ENCODE measurements around the gene TERF2IP. TPM values are rescaled to one million over a fixed set of nuclear protein-coding genes. Genes with fewer than 3 reads are reported as not detected.

The TERF2IP gene
- polyA plus RNA-seq, 1 donor (not counting 4 experiments of a cell fraction or from before 2014, with no cell fraction given): 24.4 TPM

GRCh38 chr16:75616521-75617010 is 31.0 kb upstream of the TERF2IP start:
- no peak overlapping the region for H3K27ac ChIP-seq (ENCODE audit: control insufficient read depth, insufficient read depth, low read length)
- peaks cover 21 to 46% of the 10 kb centered on the region in 2 experiments for H3K36me3 ChIP-seq (ENCODE audit: control insufficient read depth in 2 of 2, extremely low read depth in 1 of 2, insufficient read depth in 2 of 2, low read length in 2 of 2)
- H3K9me3 ChIP-seq (ENCODE audit: control insufficient read depth, low read depth, low read length): no peaks in the 10 kb centered on the region
- dilution Hi-C loops (cut with MboI; ENCODE audit: extremely low pct_ligation_motif_present, low sequenced_read_pairs): no loop called here
- H2AFZ ChIP-seq (ENCODE audit: control insufficient read depth, low read length): no peak overlapping the region
- DNase-seq (ENCODE audit: low read depth, low spot score) (no peak), FAIRE-seq (no peak)
- H3K27me3 ChIP-seq (ENCODE audit: control insufficient read depth, extremely low read depth, insufficient read depth, low read length): no peaks in the 10 kb centered on the region
- H3K4me1 ChIP-seq (ENCODE audit: control insufficient read depth, extremely low read depth, insufficient read depth, low read length): peaks cover 10% of the 10 kb centered on the region
- no peaks in the 10 kb centered on the region for H4K20me1 ChIP-seq (ENCODE audit: control insufficient read depth, extremely low read depth, insufficient read depth, low read length)
- H3K9ac ChIP-seq (ENCODE audit: control insufficient read depth, extremely low read depth, insufficient read depth, low read length): no peak overlapping the region
- no peaks in the 10 kb centered on the region for H3K9me1 ChIP-seq (ENCODE audit: control insufficient read depth, extremely low read depth, insufficient read depth, low read length)
- no peak overlapping the region for H3K4me3 ChIP-seq (ENCODE audit: control insufficient read depth in 2 of 3, extremely low read depth in 1 of 3, insufficient read depth in 2 of 3, low read depth in 1 of 3, low read length in 3 of 3)
- TF ChIP-seq EZH2 (IDR thresholded peaks at IDR 0.05; ENCODE audit: low read length) (no peak), CTCF (optimal IDR thresholded peaks at IDR 0.05 in 1 of 3, IDR thresholded peaks at IDR 0.05 in 1 of 3, conservative IDR thresholded peaks at IDR 0.05 in 1 of 3; ENCODE audit: extremely low read depth in 1 of 3, insufficient read depth in 2 of 3, low read length in 3 of 3) (no peak)
- peaks cover 5% of the 10 kb centered on the region for H3K79me2 ChIP-seq (ENCODE audit: control insufficient read depth, insufficient read depth, low read length)
- no peak overlapping the region for H3K4me2 ChIP-seq (ENCODE audit: control insufficient read depth, extremely low read depth, insufficient read depth, low read depth, low read length)

GRCh38 chr16:75617121-75617520 is 30.5 kb upstream of the TERF2IP start:
- no peak for DNase-seq (ENCODE audit: low read depth, low spot score)
- no peak overlapping the region for H2AFZ ChIP-seq (ENCODE audit: control insufficient read depth, low read length)
- dilution Hi-C loops (cut with MboI; ENCODE audit: extremely low pct_ligation_motif_present, low sequenced_read_pairs): no loop called here
- no peak overlapping the region for H3K4me2 ChIP-seq (ENCODE audit: control insufficient read depth, extremely low read depth, insufficient read depth, low read depth, low read length)
- no peak overlapping the region for H3K4me3 ChIP-seq (ENCODE audit: control insufficient read depth in 2 of 3, extremely low read depth in 1 of 3, insufficient read depth in 2 of 3, low read depth in 1 of 3, low read length in 3 of 3)
- no peak overlapping the region for H3K27ac ChIP-seq (ENCODE audit: control insufficient read depth, insufficient read depth, low read length)
- H3K79me2 ChIP-seq (ENCODE audit: control insufficient read depth, insufficient read depth, low read length): peaks cover 9% of the 10 kb centered on the region
- no peaks in the 10 kb centered on the region for H3K9me1 ChIP-seq (ENCODE audit: control insufficient read depth, extremely low read depth, insufficient read depth, low read length)
- no peak for FAIRE-seq
- peaks cover 19 to 41% of the 10 kb centered on the region in 2 experiments for H3K36me3 ChIP-seq (ENCODE audit: control insufficient read depth in 2 of 2, extremely low read depth in 1 of 2, insufficient read depth in 2 of 2, low read length in 2 of 2)
- peaks cover 16% of the 10 kb centered on the region for H3K4me1 ChIP-seq (ENCODE audit: control insufficient read depth, extremely low read depth, insufficient read depth, low read length)
- H4K20me1 ChIP-seq (ENCODE audit: control insufficient read depth, extremely low read depth, insufficient read depth, low read length): no peaks in the 10 kb centered on the region
- no peak overlapping the region for H3K9ac ChIP-seq (ENCODE audit: control insufficient read depth, extremely low read depth, insufficient read depth, low read length)
- H3K9me3 ChIP-seq (ENCODE audit: control insufficient read depth, low read depth, low read length): no peaks in the 10 kb centered on the region
- no peaks in the 10 kb centered on the region for H3K27me3 ChIP-seq (ENCODE audit: control insufficient read depth, extremely low read depth, insufficient read depth, low read length)
- TF ChIP-seq EZH2 (IDR thresholded peaks at IDR 0.05; ENCODE audit: low read length) (no peak), CTCF (optimal IDR thresholded peaks at IDR 0.05 in 1 of 3, IDR thresholded peaks at IDR 0.05 in 1 of 3, conservative IDR thresholded peaks at IDR 0.05 in 1 of 3; ENCODE audit: extremely low read depth in 1 of 3, insufficient read depth in 2 of 3, low read length in 3 of 3) (no peak)
